NCI-H187 treated with DMSO at 0.1 percent for 48 hours (cell line): ENCODE results near the gene TGM2.

Source experiments
- DNase-seq: peaks from one replicate; lab custom pipeline; 2025; lab: John Stamatoyannopoulos, UW

Gene TGM2

DNA sequence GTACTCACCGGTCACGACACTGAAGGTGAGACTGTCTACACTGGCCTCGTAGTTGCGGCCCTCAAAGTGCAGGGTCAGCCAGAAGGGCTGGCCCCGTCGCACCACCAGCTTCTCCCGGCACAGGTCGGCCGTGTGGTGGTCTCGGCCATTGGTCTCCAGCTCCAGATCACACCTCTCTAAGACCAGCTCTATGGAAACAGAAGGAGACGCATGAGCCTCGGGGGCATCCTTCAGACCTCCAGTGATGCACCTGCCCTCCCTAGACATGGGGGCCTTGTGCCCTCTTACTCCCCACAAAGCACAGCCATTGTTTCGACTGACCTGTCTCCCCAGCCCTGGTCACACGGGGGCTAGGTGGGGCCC, 3.7 kb downstream of the TGM2 start:
- DNase-seq, result no peak

DNA sequence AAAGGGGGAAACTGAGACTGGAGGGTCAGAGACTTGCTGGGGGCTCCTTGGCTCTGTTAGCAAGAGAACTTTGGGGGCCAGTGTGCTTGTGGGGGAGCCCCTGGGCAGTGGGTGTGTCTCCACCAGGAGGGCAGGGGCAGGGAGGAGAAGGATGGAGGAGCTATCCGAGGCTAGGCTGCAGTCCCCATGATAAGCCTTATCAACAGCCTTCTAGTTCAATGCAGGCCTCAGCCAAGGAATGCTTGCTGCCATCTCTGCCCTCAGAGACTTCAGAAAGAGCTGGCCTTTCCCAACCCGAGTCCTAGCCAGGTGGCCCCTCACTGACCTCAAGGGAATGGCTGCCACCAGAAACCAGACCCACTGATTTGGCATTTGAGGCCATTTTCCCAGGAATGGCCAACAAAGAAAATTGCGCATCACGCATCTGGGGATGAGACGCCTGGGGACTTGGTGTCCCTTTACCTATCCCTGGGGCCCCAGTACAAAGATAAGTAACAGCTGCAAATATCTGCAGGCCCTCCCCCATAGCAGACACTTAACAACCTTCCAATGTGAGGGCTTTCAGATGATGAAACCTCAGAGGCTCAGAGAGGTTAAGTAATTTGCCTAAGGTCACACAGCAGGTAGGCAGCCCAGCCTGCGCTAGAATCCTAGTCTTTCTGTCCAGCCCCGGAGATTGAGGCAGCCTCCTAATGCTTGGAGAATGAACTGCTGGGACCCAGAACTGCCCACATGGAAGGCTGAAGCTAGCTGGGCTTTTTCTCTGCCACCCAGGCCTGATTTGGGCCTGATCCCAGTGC, 4.9 kb downstream of the TGM2 start:
- no peak for DNase-seq

DNA sequence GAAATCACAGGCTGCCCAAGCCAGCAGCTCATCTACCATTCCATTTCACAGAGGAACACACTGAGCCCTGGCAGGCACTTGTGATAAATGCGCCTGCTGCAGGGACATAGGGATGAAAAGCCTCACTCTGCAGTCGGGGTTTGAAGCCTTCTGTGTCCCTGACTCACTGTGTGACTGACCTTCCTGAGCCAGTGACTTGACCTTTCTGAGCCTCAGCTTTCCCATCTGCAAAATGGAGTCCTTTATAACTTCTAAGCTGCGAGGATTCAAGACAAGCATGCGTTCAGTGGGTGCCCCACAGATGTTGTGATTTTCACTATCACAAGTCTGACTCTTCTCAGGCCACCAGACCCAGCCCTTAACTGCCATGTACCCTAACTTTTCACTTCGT, 5.5 kb downstream of the TGM2 start:
- no peak for DNase-seq

DNA sequence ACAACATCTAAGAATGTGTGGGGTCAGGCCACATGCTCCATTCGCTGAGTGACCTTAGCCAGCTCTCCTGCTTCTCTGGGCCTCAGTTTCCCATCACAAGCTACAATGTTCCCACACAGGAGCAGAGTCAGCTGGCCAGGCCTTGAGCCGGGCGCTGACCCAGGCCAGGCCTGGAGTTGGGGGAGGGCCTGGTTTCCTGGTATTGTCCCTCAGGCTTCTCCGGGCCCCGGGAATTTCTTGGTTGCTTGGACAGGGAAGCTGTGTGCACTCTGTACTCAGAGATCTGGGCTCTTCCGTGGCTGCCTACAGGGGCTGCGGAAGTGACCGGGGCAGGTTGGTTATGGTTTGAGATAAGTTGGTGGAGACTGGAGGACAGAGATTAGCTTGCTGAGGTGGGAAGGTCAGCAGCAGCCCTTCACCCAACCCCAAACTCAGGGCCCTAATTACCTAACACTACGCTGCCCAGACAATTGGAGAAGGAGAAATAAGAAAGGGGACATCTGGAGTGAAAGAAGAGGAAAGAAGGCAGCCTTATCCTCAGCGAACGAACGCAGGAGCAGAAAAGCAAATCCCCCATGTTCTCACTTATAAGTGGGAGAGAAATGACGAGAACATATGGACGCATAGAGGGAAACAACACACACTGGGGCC, 6.2 kb downstream of the TGM2 start:
- DNase-seq, result no peak

DNA sequence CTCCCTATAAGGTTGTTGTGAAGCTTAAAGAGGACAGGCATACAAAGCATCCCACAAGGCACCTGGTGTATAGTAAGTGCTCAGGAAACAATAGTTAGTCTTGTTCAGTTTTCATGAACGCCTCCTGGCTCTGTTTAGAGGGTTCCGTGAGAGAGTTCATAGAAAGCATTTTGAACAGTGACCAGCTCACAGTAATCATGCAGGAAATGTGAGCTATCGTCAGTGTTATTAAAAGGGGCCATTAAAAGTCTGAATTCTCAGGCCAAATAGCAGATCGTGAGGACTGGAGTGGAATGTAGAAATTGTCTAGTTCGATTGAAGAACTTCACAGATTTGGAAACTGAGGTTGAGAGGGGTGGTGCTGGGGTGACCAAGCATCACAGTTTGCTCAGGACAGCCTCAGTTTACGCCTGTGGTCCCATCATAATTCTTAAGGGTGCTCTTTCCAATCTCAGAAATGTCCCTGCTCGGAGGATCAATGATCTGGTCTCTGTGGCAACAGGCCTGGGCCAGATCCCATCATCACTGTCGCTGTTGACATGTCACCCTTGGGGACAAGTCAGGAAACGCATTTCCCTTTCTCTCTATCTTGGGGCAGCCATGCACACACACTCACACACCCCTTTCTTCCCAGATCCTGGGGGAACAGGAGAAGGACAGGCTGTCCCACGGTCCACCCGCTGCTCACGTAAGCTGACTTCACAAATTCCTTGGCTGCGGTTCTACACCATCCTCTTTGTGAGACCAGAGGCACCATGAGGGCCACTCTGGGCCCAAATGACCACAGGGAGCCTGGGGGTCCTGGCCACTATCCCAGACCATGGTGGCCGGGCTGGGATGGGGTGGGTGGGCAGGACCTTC, 7.2 kb downstream of the TGM2 start:
- no peak for DNase-seq

DNA sequence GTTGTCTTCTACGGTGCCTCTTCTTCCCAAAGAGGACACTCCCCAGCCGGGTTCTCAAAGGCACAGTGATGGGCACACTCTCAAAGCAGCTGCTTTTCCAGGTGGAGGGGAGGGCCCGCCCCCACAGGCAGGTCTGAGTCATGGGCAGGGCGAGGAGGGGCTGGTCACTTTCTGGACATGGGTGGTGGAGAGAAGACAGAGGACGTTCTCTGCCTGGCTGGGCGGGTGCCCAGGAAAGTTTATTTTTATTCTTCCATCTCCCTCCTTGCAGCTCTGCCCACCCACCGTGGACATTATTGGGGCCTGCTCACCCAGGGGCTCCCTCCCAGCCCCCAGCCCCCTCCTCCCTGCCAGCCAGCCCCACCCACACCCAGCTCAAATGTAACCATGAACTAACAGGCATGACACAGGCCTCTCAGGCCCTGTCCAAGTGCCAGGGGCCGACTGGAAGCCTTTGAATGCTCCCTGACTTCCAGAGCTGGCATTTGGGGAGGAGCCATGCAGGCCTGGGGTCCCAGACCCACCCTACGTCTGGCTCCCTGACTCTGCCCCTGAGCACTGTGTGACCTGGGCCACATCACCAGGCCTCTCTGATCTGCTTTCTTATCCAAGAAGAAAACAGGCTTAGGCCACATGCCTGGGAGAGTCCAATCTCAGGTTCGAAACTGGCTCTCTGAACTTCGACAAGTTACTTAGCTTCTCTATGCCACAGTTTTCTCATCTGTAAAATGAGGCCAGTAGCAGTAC, 8.0 kb downstream of the TGM2 start:
- no peak for DNase-seq

DNA sequence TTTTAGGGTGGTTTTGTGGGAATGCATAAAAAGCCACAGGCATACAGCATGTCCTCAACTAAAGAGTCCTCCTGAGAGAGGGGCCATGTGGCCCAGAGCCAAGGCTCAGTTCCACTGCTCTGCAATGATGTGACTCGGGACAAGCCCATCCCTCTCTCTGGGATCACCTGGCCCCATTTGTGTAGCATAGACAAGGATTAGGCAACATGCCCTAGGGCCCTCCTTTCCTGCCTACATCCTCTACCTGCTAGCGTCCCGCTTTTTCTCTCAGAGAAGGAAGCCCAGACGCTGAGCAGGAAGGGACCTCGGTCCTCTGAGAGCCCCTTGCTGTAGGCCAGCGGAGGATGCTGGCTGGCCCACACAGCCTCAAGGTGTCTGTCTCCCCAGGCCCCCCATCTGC, 8.8 kb downstream of the TGM2 start:
- no peak for DNase-seq

DNA sequence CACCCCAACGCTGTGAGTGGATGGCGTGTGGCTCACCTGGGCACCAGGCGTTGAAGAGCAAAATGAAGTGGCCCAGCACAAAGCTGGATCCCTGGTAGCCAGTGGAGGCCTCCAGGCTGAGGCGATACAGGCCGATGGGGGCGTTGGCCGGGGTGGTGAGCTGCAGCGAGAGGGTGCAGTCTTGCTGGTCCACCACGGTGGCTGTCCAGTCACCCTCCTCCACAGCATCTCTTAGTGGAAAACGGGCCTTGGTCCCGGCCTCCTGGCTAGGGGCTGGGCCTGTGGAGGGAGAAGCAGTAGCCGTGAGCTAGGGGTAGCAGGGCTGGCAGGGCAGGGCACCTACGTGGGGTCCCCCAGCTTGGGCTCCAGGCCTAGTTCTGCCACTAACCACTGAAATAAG, 9.3 kb downstream of the TGM2 start:
- DNase-seq, result no peak

DNA sequence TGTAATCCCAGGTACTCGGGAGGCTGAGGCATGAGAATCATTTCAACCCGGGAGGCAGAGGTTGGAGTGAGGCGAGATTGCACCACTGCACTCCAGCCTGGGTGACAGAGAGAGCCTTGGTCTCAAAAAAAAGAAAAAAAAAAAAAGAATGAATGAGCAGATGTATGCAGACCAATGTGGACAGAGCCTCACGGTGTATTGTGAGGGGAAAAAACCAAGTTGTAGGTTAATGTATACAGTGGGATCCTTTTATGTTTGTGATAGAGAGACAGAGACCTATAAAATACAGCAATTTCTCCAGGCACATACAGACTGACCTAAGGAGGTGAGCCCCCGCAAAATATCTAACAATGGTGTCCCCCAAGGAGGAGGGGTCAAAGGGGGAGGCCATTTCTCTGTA, 11.7 kb downstream of the TGM2 start:
- DNase-seq, result no peak

DNA sequence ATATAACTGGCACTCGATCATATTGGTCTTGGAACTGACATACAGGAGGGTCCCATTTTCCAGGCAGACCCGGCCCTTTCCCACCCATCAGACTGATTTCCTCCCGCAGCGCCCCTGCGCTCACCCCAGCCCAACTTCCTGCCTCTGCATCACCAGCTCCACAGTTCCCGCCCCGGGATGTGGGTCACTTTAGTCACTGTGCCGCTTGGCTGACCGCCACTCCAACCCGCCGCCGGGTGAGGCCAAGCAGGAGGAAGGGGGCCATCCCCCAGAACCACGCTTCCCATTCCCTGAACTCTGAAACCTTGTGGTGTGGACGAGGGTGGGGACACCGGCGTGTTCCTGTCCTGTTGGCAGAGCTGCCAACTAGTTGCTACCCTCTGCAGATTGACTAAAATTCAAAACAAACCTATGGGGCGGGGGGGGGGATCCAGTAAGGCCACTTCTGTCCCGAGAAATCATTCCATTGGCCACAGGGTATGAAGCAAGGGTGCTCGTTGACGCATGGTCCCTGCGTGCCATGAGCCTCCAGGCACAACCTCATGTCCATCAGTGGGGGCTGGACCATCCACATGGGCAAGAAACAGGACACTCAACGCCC, 12.3 kb downstream of the TGM2 start:
- no peak for DNase-seq

DNA sequence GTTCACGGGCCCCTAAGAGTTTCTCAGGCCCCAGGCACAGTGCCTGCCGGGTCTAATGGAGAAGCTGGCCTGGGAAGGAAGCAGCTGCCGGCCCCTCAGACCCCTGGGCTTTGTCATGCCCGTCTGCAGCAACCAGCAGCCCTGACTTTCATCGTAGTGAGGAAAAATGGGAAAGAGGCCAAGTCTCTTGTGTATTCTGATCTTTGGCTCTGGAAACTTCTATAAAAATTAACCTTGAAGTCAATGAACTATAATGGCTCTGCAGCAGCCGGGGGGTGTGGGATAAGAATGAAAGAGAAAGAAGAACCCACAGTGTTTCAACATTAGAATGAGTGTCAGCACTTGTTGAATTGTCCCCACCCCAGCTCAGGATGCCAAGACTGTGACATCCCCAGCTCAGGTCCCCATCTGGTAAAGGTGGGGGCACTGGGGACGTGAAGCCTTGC, 12.9 kb downstream of the TGM2 start:
- no peak for DNase-seq

DNA sequence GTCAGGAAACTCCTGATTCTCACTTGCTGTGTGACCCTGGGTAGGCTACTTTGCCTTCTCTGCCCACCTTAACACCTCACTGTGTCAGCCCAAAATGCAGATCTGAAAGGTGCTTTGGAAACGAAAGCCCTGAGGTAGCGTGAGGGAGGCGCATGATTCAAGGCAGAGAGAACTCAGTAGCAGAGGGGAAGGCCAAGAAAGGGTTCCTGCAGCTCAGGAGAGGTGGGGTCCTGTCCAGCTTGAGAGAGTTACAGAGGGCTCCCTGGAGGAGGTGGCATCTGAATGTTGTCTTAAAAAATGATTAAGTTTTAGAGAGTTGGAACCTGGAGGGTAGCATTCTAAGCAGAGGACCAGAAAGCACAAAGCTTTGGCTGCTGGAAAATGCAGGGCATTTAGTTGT, 13.6 kb downstream of the TGM2 start:
- DNase-seq, result no peak

DNA sequence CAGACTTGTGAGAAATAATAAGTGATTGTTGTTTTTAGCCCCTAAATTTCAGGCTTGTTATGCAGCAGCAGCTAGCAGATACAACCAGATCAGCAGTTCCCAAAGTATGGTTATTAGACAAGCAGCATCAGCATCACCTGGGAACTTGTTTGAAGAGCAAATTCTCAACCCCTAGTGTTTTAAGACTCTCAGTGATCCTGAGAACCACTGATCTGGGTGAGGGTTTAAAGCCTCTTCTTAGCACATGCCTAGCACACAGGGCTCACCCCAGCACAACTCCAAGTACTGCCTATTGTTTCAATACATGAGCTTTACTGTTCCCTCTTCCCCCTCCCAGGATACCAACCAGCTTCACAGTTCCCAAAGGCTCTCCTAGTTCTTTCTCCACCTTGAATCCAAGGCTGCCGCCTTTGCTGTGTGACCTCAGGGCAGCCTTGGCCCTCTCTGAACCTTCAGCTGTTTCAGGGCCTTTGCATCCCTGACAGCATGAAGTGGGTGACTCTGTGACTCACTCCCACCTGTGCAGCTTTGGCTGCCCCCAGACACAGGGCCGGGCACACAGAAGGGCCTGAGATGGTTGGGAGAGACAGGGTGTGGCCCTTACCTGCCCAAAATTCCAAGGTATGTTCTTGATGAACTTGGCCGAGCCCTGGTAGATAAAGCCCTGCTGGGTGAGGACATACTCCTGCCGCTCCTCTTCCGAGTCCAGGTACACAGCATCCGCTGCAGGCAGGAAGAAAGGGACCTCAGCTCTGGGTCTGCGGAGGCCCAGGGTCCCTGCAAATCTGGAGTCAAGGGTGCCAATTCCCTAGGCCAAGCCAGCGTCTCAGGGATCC, 14.5 kb downstream of the TGM2 start:
- no peak for DNase-seq

DNA sequence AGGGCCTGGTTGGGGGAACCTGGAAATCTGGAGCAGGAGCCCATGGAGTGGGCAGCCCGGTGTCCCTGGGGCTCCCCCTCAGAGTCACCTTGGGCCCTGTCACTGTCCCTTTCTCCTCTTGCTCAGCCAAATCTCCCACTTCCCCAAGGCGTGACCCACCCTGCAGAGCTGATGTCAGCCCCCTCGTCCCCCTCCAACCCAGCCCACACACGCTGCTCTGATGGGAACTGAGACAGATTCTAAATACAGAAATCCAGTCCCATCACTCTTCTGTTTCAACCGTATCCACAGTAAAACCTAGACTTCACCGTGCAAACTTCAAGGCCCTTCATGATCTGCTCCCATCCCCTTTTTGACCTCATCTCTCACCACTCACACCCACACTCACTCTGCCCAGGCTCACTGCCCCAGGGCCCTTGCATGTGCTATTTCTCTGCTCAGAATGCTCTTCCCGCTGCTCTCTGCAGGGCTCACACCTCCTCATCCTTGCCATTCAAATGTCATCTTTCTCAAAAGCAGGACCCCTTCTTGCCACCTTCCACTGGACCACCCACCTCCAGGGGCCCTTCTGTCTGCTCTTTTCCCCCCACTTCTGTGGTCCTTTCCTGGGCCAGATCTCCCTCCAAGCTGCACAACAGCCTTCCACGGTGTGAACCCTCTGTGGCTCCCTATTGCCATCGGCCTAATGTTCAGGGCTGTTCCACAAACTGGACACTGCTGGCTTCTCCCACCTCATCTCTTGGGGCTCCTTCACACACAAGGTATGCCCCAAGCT, 16.6 kb downstream of the TGM2 start:
- no peak for DNase-seq

DNA sequence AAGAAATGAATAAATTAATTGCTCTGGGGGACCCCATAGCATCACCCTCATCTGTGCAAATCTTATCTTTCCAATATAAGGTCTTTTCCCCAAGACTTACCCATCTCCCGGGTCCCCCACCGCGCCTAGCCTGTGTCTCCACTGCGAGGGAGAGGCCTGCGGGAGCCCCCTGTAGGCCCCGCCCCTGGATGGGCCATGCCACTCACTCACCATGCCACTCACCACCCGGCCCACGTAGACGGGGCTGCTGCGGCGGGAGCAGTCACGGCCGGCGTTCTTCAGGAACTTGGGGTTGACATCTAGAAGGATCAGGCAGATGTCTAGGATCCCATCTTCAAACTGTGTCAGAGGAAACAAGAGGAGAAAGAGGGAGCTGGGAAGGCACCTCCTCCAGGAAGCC, 17.3 kb downstream of the TGM2 start:
- DNase-seq, result no peak

DNA sequence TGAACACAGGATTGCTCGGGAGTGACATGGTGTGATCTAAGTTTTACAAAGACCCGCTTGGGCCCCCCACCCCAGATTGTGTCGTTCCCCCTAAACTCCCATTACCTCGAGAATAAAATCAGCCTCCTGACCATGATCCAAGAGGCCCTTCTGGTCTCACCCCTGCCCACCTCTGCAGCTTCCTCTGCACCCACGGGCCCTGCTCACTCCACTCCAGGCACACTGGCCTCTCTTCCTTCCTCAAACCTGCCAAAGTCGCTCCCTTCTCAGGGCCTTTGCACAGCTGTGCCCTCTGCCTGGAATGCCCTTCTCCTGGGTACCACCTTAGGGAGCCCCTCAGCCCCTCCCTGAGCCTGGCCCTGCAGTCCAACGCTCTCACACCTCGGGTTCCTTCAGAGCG, 17.9 kb downstream of the TGM2 start:
- no peak for DNase-seq

DNA sequence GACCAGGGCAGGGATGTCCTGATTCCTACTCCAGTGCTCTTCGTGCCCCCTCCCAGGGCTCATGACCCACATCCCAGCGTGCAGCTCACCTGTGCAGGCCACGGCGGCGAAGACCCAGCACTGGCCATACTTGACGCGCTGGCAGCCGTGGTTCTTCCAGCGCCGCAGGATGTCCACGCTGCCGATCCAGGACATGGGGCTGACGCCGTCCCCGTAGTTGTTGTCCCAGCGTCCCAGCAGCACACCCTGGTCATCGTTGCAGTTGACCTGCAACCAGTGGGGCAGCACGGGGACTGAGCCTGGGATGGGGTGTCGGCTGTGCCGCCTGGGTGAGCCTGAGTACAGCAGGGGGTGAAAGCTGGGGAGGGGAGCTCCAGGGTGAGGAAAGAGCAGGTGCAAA, 18.4 kb downstream of the TGM2 start:
- no peak for DNase-seq

DNA sequence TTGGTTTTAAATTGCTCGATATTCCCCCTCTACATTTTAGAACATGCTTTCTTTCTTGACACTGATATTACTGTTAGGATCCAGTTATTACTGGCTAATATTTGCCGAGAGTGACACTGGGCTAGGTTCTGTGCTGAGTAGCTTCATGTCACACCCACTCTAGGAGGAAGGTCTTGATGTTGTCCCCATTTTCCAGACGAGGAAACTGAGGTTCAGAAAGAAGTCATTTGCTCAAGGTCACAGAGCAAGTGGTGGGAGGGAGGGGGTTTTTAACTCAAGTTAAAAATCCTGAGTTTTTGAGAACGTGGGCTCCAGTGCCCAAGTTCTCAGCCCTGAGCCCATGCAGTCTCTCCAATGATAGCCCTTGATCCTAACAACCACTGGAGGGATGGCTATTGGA, 18.9 kb downstream of the TGM2 start:
- no peak for DNase-seq

DNA sequence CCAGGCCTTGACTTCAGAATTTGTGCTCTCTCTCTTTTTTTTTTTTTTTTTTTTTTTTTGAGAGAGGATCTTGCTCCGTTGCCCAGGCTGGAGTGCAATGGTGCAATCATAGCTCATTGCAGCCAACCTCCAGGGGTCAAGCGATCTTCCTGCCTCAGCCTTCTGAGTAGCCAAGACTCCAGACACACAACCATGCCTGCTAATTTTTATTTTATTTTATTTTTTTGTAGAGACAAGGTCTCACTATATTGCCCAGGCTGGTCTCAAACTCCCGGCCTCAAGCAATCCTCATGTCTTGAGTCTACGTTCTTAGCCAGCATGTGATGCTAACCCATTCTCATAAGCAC, 19.4 kb downstream of the TGM2 start:
- no peak for DNase-seq
